BJ (cell line): ENCODE measurements around the gene TBKBP1. TPM values are rescaled to one million over a fixed set of nuclear protein-coding genes. Genes with fewer than 3 reads are reported as not detected.

Experiments used
- CTCF ChIA-PET: fragments of 350-600 bp; formaldehyde crosslinking; extraction: SDS; loops from one replicate; lab custom pipeline; 2021; ENCODE audit warnings: antibody characterized with exemption, inconsistent platforms; lab: Yijun Ruan, JAX
- POLR2A ChIA-PET: fragments of 300-600 bp; sonication (Branson Sonifier 250); formaldehyde crosslinking; extraction: SDS; loops from one replicate; lab custom pipeline; 2021; ENCODE audit warnings: antibody characterized with exemption; lab: Charles Lee
- DNase-seq: peaks from one replicate; pipeline ENCODE4 v3.0.0-alpha.2; 2011; ENCODE audit warnings: low read depth
- H3K27me3 ChIP-seq: 2 replicates; pipeline ENCODE4 v1.6.0; 2011; ENCODE audit warnings: low read length; ENCODE audit not compliant: control insufficient read depth, insufficient read depth
- H3K36me3 ChIP-seq: 2 replicates; pipeline ENCODE4 v1.5.1; 2011; ENCODE audit warnings: low read length; ENCODE audit not compliant: control insufficient read depth, insufficient read depth
- H3K4me3 ChIP-seq: 2 replicates; pipeline ENCODE4 v1.5.1; 2011; ENCODE audit warnings: low read depth, mild to moderate bottlenecking, control low read depth, low read length
- CTCF ChIP-seq: IDR thresholded peaks from 2 replicates; pipeline ENCODE4 v1.5.1; 2011; ENCODE audit warnings: low read depth, mild to moderate bottlenecking, control low read depth, inconsistent platforms, low read length, moderate library complexity; ENCODE audit not compliant: insufficient read depth
- polyA plus RNA-seq: library from polyadenylated mRNA; depleted of rRNA; stranded (reverse); fragments of >200 nt; gene quantifications from 2 replicates; pipeline ENCODE4 v1.2.3, GENCODE V29; 2011

TBKBP1 gene
- polyA plus RNA-seq, 1 experiment = 7.3 TPM

- TF ChIP-seq CTCF = no peak
- Histone ChIP-seq H3K27me3 (peaks cover 30% of the 10 kb centered on the region), H3K4me3 (no peak overlapping the region), H3K36me3 (no peaks in the 10 kb centered on the region)
- no peak for DNase-seq
- CTCF ChIA-PET = no interaction called here
- POLR2A ChIA-PET = no interaction called here
These were observed 31.6 kb downstream of the TBKBP1 start for GRCh38 chr17:47725446-47726111.

GRCh38 chr17:47726796-47727703, 33.1 kb downstream of the TBKBP1 start:
- no peak for DNase-seq
- TF ChIP-seq CTCF = no peak
- Histone ChIP-seq H3K27me3 (peaks cover 31% of the 10 kb centered on the region), H3K4me3 (no peak overlapping the region), H3K36me3 (no peaks in the 10 kb centered on the region)
- ChIA-PET CTCF (interaction anchor here (0.7 to 1.4 kb wide), 2 partner anchors 9 to 13 kb away, joined by 3 to 7 read pairs; no protein-coding TSS in a partner anchor), POLR2A (no interaction called here)

GRCh38 chr17:47727704-47728036, 33.7 kb downstream of the TBKBP1 start:
- Histone ChIP-seq H3K36me3 (no peaks in the 10 kb centered on the region), H3K4me3 (no peak overlapping the region), H3K27me3 (peaks cover 32% of the 10 kb centered on the region)
- no peak for TF ChIP-seq CTCF
- CTCF ChIA-PET = interaction anchor here (1.4 kb wide), 1 partner anchor 9 kb away, joined by 7 read pairs; no protein-coding TSS in a partner anchor
- POLR2A ChIA-PET = no interaction called here
- no peak for DNase-seq

- TF ChIP-seq CTCF = no peak
- CTCF ChIA-PET = interaction anchor here (1.4 kb wide), 1 partner anchor 10 kb away, joined by 7 read pairs; no protein-coding TSS in a partner anchor
- Histone ChIP-seq H3K4me3 (no peak overlapping the region), H3K27me3 (peaks cover 35% of the 10 kb centered on the region), H3K36me3 (no peaks in the 10 kb centered on the region)
- no peak for DNase-seq
- POLR2A ChIA-PET = no interaction called here
These were observed 34.4 kb downstream of the TBKBP1 start for GRCh38 chr17:47728214-47728877.

GRCh38 chr17:47729476-47729875, 35.5 kb downstream of the TBKBP1 start:
- DNase-seq = no peak
- no peak for TF ChIP-seq CTCF
- H3K36me3 ChIP-seq = no peaks in the 10 kb centered on the region
- POLR2A ChIA-PET = no interaction called here
- H3K4me3 ChIP-seq = no peak overlapping the region
- H3K27me3 ChIP-seq = peaks cover 41% of the 10 kb centered on the region
- CTCF ChIA-PET = interaction anchor here (1.6 kb wide), 1 partner anchor 12 kb away, joined by 6 read pairs; no protein-coding TSS in a partner anchor
